GM11168 (cell line): ENCODE measurements around the gene RPS6KL1.

Experiments used
- in situ Hi-C: fragments of 300-500 bp; cut with MboI; formaldehyde crosslinking; loops from one replicate; pipeline ENCODE4 v1.12.0; 2022; ENCODE audit warnings: low sequenced_read_pairs; ENCODE audit not compliant: unreplicated experiment

Gene RPS6KL1

DNA sequence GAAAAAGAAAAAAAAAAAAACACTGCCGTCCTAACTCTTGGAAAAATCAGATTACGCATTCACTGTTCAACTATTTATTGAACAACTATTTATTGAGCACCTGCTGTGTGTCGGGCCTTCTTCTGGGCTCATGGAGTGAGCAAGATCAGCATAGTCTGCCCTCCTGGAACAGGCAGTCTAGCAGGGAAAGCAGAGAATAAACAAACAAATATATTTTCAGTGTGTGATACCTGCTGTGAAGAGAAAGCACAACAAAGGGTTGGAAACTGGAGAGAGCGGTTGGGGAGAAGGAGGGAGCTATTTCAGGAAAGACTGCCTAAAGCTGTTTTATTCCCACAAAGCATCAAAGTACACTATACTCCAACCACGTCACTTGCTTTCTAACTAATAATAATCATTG, 57.9 kb downstream of the RPS6KL1 start:
- in situ Hi-C loops, result loop anchor here (5.0 kb wide), 1 partner anchor 37 kb away; no protein-coding TSS in a partner anchor

GRCh38 chr14:74864198-74864597, 58.9 kb downstream of the RPS6KL1 start:
- in situ Hi-C loops, result no loop called here

DNA sequence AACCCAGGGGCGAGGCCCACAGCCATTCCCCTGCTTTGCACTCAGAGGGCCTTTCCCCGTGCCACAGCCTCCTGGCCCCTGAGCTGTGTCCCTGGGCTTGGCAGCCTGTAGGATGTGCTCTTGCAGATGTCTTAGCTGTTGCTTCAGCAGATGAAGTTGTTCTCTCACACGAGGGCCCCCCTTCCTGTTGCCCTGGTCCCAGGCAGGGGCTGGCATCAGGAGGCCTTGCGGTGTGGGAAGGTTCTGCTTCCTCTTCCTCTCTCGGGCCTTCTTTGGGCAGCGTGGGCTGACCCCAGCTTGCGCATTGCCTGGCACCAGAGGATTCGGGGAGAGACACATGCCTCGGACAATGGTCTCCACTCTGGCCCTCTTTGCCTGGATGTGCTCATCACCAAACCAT, 59.8 kb downstream of the RPS6KL1 start:
- in situ Hi-C loops, result no loop called here

GRCh38 chr14:74861734-74862090, 61.3 kb downstream of the RPS6KL1 start:
- in situ Hi-C loops, result no loop called here

GRCh38 chr14:74860899-74861733, 61.9 kb downstream of the RPS6KL1 start:
- in situ Hi-C loops, result no loop called here

- in situ Hi-C loops, result no loop called here
Observed at GRCh38 chr14:74859757-74860552, 63.1 kb downstream of the RPS6KL1 start.

GRCh38 chr14:74858022-74858421, 65.0 kb downstream of the RPS6KL1 start:
- in situ Hi-C loops, result no loop called here

DNA sequence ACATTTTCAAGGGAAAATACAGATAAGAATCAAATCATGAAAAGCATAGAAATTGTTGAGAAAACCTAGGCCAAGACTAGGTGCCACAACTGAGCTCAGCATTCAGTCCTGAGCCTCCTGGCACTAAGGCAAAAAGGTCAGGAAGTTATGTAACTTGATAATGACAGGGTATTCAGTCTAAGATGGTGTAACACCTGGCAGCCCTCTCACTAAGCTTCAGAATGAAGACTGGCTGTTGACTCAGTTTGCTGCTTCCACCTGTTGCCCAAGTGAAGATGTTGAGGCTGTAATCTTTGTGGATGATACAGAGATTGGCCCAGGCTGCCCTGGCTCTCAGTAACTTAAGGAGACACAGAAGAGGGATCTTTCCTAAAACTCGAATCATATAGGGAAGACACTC, 66.7 kb downstream of the RPS6KL1 start:
- in situ Hi-C loops, result no loop called here

- in situ Hi-C loops, result no loop called here
Observed at GRCh38 chr14:74855945-74856344, 67.1 kb downstream of the RPS6KL1 start.

DNA sequence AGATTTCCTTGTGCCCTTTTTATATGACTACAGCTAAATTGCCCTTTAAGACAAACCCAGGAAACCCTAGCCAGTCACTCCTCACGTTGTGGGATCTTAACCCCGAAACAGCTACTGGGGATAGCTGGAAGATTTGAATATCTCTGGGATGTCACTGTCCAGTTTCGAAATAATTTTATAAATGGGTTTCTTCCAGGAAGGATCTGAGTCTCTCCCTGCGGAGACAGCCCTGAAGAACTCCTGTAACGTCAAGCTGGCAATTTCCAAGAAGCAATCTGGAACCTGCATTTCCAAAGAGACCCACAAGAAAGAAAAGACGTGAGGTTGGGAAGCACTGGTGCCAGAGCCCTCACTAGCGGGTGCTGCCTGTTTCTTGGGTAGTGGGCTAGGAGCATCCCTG, 68.0 kb downstream of the RPS6KL1 start:
- in situ Hi-C loops, result no loop called here
